Measurements from ENCODE around the gene TEX36. TPM values are rescaled to one million over a fixed set of nuclear protein-coding genes. Genes with fewer than 3 reads are reported as not detected.
A peak's percentile ranks its signal among the peaks of the same experiment; 100 is the strongest.

TEX36 gene
- total and polyA plus RNA-seq, 2 of the 13 experiments (the other 11 are each of a cell fraction or from before 2014, with no cell fraction given) = not detected

DNA sequence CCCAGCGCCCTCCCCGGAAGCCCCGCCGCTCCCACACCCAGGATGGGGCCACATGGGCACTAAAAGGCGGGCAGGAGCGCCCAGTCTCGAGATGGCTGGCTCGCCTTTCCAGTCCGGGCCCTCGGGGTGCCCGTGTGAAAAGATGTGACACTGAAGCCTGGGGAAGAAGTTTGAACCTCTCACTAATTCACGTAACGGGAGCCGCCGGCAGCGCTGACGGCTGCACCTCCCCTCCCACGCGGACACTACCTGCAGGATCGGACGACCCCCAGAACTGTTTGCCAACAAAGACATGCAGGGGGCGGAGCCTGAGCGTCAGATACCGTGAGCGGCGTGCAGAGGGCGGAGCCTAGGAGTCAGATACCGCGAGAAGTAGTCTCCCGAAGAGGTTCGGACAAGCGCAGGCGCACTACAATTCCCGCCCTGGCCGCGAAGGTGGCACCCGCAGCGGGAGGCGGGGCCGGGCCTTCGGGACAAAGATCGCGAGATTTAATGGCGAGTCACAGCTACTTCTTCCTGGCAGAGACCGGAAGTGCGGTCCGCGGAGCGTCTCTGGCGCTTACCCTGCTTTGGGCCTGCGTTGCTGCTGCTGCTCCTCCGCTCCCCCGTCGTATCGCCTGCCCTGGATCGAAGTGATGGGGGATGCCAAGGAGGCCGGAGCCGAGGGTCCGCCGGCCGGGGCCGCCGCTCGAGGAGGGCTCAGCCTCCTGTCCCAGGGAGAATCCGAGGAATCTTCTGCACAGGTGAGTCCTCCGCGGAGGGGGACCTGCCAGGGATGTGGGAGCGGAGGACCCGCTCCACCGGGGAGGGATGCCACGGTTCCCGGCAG, 36.4 kb upstream of the TEX36 start, which contains the start of gene EDRF1 (continued):
- TF ChIP-seq, protein P1, sequence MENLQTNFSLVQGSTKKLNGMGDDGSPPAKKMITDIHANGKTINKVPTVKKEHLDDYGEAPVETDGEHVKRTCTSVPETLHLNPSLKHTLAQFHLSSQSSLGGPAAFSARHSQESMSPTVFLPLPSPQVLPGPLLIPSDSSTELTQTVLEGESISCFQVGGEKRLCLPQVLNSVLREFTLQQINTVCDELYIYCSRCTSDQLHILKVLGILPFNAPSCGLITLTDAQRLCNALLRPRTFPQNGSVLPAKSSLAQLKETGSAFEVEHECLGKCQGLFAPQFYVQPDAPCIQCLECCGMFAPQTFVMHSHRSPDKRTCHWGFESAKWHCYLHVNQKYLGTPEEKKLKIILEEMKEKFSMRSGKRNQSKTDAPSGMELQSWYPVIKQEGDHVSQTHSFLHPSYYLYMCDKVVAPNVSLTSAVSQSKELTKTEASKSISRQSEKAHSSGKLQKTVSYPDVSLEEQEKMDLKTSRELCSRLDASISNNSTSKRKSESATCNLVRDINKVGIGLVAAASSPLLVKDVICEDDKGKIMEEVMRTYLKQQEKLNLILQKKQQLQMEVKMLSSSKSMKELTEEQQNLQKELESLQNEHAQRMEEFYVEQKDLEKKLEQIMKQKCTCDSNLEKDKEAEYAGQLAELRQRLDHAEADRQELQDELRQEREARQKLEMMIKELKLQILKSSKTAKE (CRISPR knock-in tag; IDR thresholded peaks at IDR 0.05; ENCODE audit: borderline replicate concordance) = peak; percentile 30; the same call in 1 of the 2 replicates
- peak; percentile 16; the same call in 1 of the 2 replicates for TF ChIP-seq ZNF776 (CRISPR knock-in tag; IDR thresholded peaks at IDR 0.05)
- no peak for TF ChIP-seq MZF1 (CRISPR knock-in tag; IDR thresholded peaks at IDR 0.05; ENCODE audit: borderline replicate concordance)
- TF ChIP-seq XBP1 (CRISPR knock-in tag; IDR thresholded peaks at IDR 0.05) = peak; percentile 63; the same call in 1 of the 2 replicates
- peak; percentile 77 for TF ChIP-seq ZNF589 (CRISPR knock-in tag; conservative IDR thresholded peaks at IDR 0.05)
- no peak; the same call in 1 of the 2 replicates for TF ChIP-seq ZNF44 (CRISPR knock-in tag; IDR thresholded peaks at IDR 0.05)
- no peak; the same call in none of the 2 replicates for TF ChIP-seq HIVEP1 (CRISPR knock-in tag; IDR thresholded peaks at IDR 0.05)
- peak; percentile 67; the same call in 1 of the 2 replicates for TF ChIP-seq KLF11 (CRISPR knock-in tag; IDR thresholded peaks at IDR 0.05)
- peak; percentile 48 for TF ChIP-seq HOXA3 (CRISPR knock-in tag; IDR thresholded peaks at IDR 0.05)
- TF ChIP-seq ZNF251 (CRISPR knock-in tag; IDR thresholded peaks at IDR 0.05) = 0 out of 2 replicates have a peak, but pooled peaks have one; percentile 69
- peak; percentile 24; the same call in 1 of the 2 replicates for TF ChIP-seq IRX3 (CRISPR knock-in tag; IDR thresholded peaks at IDR 0.05; ENCODE audit: borderline replicate concordance, low read depth)
- no peak for TF ChIP-seq SNRNP70 (IDR thresholded peaks at IDR 0.05; ENCODE audit: low read depth, low read length)
- TF ChIP-seq, protein P2, sequence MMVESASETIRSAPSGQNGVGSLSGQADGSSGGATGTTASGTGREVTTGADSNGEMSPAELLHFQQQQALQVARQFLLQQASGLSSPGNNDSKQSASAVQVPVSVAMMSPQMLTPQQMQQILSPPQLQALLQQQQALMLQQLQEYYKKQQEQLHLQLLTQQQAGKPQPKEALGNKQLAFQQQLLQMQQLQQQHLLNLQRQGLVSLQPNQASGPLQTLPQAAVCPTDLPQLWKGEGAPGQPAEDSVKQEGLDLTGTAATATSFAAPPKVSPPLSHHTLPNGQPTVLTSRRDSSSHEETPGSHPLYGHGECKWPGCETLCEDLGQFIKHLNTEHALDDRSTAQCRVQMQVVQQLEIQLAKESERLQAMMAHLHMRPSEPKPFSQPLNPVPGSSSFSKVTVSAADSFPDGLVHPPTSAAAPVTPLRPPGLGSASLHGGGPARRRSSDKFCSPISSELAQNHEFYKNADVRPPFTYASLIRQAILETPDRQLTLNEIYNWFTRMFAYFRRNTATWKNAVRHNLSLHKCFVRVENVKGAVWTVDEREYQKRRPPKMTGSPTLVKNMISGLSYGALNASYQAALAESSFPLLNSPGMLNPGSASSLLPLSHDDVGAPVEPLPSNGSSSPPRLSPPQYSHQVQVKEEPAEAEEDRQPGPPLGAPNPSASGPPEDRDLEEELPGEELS (CRISPR knock-in tag; IDR thresholded peaks at IDR 0.05) = peak; percentile 26; the same call in 1 of the 2 replicates
- TF ChIP-seq ZNF225 (CRISPR knock-in tag; IDR thresholded peaks at IDR 0.05) = peak; percentile 18
- TF ChIP-seq, protein P3, sequence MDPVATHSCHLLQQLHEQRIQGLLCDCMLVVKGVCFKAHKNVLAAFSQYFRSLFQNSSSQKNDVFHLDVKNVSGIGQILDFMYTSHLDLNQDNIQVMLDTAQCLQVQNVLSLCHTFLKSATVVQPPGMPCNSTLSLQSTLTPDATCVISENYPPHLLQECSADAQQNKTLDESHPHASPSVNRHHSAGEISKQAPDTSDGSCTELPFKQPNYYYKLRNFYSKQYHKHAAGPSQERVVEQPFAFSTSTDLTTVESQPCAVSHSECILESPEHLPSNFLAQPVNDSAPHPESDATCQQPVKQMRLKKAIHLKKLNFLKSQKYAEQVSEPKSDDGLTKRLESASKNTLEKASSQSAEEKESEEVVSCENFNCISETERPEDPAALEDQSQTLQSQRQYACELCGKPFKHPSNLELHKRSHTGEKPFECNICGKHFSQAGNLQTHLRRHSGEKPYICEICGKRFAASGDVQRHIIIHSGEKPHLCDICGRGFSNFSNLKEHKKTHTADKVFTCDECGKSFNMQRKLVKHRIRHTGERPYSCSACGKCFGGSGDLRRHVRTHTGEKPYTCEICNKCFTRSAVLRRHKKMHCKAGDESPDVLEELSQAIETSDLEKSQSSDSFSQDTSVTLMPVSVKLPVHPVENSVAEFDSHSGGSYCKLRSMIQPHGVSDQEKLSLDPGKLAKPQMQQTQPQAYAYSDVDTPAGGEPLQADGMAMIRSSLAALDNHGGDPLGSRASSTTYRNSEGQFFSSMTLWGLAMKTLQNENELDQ (CRISPR knock-in tag; IDR thresholded peaks at IDR 0.05; ENCODE audit: borderline replicate concordance) = no peak
- peak; percentile 93; the same call in 1 of the 2 replicates for TF ChIP-seq ZNF138 (CRISPR knock-in tag; IDR thresholded peaks at IDR 0.05; ENCODE audit: low read depth)
- TF ChIP-seq, protein P4, sequence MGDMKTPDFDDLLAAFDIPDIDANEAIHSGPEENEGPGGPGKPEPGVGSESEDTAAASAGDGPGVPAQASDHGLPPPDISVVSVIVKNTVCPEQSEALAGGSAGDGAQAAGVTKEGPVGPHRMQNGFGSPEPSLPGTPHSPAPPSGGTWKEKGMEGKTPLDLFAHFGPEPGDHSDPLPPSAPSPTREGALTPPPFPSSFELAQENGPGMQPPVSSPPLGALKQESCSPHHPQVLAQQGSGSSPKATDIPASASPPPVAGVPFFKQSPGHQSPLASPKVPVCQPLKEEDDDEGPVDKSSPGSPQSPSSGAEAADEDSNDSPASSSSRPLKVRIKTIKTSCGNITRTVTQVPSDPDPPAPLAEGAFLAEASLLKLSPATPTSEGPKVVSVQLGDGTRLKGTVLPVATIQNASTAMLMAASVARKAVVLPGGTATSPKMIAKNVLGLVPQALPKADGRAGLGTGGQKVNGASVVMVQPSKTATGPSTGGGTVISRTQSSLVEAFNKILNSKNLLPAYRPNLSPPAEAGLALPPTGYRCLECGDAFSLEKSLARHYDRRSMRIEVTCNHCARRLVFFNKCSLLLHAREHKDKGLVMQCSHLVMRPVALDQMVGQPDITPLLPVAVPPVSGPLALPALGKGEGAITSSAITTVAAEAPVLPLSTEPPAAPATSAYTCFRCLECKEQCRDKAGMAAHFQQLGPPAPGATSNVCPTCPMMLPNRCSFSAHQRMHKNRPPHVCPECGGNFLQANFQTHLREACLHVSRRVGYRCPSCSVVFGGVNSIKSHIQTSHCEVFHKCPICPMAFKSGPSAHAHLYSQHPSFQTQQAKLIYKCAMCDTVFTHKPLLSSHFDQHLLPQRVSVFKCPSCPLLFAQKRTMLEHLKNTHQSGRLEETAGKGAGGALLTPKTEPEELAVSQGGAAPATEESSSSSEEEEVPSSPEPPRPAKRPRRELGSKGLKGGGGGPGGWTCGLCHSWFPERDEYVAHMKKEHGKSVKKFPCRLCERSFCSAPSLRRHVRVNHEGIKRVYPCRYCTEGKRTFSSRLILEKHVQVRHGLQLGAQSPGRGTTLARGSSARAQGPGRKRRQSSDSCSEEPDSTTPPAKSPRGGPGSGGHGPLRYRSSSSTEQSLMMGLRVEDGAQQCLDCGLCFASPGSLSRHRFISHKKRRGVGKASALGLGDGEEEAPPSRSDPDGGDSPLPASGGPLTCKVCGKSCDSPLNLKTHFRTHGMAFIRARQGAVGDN (CRISPR knock-in tag; IDR thresholded peaks at IDR 0.05) = peak; percentile 97

Data from HepG2 (cell line).